Fibroblast of skin of left quadriceps (primary cell): ENCODE measurements around the gene PFKP.
"Not testable (repeated sequence)": the region's sequence is repeated elsewhere in the genome, so short reads cannot be mapped to it uniquely, and the experiment has no call there.

Source experiments
- DNase-seq, 2 experiments: peaks; one replicate each; pipeline ENCODE4 v3.0.0-alpha.2; 2013; ENCODE audit warnings: low read depth in 2 of 2

The PFKP gene

GRCh38 chr10:3098689-3099088 is 31.3 kb downstream of the PFKP start:
- no peak for DNase-seq

DNA sequence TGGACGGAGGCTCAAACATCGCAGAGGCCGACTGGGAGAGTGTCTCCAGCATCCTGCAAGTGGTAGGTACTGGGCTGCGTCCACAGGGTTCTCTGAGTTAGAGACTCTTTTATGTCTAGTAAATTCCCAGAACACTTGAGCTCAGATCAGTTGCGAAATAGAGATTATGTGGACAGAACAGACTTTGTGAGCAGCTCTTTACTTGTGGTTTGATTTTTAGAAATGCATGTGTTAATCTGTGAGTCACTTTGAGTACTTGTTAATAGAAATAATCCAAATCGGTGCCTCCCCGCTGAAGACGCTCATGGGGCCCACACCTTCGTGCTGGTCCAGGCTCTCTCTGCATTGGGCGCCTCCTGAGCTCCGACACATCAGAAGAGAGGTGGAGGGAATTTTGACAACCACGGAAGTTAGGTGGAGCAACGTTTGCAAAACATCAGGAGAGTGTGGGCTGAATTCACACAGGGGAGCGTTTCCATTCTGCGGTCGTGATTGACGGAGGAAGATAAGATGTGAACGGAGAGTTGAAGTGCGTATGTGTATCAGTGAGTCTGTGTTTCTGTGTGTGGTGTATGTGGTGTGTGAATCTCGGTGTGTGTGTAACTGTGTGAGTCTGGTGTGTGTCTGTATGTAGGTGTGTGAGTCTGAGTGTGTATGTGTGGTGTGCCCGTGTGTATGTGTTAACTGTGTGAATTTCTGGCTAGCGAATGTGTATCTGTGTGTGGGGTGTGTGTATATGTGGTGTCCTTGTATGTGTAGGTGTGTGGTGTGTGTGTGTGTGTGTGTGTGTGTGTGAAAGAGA is 32.1 kb downstream of the PFKP start:
- peak; percentile 71 to 72 for DNase-seq

DNA sequence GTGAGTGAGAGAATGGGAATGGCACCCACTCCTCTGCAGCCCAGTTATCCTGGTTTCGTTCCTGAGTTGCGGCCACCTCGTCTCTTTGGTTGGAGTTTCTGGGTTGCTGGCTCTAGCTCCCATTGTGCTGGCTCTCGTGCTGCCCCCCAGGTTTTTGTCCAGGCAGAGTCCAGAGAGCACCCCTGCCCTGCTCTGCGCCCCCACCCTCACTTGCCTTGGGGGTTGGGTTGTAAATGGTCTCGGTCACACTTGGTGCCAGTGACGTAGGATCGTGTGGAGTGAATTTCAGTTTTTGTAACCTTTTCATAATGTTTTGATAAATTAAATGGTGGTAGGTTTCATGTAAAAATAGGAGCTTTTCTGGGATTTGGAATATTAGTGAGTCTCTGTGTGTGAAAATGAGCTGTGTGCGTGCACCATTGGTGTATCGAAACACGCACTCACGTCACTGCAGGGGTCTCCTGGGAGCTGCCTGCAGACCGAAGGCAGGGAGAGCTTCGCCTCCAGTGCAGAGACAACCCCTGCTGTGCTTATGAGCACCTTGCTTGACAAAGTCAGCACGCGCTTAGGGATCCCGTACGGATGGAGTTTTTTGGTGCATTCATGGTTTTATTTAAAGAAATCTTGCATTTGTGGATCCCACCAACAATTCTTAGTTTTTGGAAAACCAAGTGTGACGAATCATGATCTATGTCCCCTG is 32.9 kb downstream of the PFKP start:
- no peak for DNase-seq

- DNase-seq, result no peak
Measured at GRCh38 chr10:3100856-3101640, 33.7 kb downstream of the PFKP start.

DNA sequence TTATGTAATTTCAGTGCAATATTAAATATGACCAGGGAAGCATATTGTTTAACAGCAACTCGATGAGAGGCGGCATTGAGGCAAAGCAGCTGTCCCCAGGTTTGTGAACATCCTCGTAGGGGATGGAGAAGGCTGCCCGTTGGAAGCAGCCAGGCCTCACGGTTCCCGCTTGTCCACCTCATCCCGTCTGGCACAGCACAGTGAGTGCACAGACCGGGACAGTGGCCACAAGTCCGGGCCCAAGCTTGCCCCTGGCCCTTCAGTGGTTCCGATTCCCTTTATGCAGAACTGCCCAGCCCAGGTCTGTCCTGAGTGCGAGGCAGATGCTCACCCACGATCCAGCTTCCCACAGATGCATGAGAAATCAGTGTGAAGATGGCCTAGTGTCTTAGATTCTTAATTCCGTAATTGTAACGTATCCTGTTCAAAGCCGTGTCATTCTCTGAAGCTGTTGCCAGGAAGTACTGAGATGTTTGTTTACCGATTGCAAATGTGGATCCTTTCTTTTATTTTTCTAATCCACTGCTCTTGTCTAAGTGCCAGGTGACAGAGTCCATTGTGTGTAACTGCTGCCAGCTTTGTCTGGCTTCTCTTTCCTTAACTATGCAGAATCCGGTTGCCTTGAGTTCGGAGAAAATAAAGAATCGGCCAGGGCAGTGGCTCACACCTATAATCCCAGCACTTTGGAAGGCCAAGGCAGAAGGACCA is 35.5 kb downstream of the PFKP start:
- no peak for DNase-seq

DNA sequence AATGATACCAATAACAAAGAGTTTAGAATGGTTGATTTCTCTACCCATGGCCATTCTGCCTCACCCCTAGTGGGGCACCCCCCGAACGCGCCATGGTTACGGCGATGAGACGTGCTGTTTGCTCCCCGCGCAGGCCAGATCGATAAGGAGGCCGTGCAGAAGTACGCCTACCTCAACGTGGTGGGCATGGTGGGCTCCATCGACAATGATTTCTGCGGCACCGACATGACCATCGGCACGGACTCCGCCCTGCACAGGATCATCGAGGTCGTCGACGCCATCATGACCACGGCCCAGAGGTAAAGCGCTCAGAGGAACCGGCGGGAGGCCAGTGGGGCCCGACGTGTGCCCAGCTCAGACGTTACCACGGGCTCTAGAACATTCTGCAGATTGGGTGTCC is 36.3 kb downstream of the PFKP start:
- no peak for DNase-seq

- DNase-seq, result no peak
Measured at GRCh38 chr10:3104251-3104918, 37.0 kb downstream of the PFKP start.

DNA sequence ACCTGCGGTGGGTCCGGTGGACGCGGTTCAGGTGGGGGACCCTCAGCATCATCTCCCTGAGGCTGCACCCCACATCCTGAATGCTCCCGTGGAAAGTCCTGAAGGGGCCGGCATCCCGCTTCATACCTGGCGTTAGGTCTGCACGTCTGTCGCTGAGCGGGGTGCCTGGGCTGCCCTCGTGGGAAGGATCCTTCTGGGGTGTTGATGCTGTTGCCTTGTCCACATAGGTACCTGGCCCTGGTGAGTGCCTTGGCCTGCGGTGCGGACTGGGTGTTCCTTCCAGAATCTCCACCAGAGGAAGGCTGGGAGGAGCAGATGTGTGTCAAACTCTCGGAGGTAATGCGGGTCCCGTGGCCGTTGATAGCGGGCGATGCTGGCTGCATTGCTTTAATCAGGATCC is 37.8 kb downstream of the PFKP start:
- DNase-seq, result no peak

GRCh38 chr10:3105905-3106304 is 38.6 kb downstream of the PFKP start:
- DNase-seq, result no peak

DNA sequence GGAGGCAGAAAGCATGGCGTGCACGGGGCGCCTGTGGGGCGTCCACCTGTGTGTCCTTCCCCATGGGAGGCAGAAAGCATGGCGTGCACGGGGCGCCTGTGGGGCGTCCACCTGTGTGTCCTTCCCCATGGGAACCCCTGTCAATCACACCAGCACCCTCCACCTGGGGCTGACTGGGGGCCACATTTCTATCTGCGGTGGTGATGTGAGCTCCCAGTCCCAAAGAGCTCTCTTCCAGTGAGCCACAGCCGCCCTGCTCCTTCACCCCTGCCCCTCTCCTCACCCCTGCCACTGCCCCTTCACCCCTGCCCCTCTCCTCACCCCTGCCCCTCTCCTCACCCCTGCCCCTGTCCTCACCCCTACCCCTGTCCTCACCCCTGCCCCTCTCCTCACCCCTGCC is 39.0 kb downstream of the PFKP start:
- DNase-seq, result not testable (repeated sequence)

DNA sequence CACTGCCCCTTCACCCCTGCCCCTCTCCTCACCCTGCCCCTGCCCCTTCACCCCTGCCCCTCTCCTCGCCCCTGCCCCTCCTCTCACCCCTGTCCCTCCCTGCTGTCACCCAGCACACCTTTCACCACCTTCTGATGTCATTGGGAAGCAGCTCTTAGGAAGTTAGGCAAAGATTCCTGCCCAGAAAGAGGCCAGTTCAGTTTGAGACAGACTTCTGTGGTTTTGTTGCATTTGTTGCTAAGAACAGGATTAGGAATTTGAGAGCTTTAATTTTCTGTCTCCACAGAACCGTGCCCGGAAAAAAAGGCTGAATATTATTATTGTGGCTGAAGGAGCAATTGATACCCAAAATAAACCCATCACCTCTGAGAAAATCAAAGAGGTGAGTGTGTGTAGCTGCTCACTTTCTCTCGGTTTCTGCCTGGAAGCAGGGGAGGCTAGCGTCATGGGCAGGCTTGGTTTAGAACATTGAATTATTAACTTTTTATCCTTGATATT is 39.6 kb downstream of the PFKP start:
- no peak for DNase-seq

GRCh38 chr10:3107426-3107961 is 40.1 kb downstream of the PFKP start:
- DNase-seq, result no peak

- no peak for DNase-seq
Measured at GRCh38 chr10:3108033-3108432, 40.7 kb downstream of the PFKP start.

DNA sequence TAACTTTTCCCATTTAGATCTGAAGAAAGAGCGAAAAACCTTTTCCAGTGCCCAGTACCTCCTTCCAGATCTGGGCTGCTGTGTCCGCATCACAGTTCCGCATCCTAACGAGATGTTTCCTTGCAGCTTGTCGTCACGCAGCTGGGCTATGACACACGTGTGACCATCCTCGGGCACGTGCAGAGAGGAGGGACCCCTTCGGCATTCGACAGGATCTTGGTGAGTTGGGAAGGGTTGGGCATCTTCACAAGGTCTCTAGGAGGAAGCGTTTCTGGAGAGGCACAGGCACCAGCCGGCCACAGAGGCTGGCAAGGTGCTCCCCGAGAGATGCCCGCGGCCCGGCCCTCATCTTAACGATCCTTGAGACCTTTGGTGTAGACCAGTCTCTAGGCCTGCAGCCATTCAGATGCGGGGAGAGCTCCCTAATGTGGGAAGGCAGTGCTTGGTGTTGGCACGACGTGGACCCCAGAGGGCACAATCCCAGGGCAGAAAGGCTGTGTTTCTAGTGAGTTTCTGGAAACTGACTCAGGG is 41.3 kb downstream of the PFKP start:
- no peak for DNase-seq

GRCh38 chr10:3109196-3109595 is 41.8 kb downstream of the PFKP start:
- DNase-seq, result no peak

- DNase-seq, result no peak
Measured at GRCh38 chr10:3109633-3110032, 42.3 kb downstream of the PFKP start.

DNA sequence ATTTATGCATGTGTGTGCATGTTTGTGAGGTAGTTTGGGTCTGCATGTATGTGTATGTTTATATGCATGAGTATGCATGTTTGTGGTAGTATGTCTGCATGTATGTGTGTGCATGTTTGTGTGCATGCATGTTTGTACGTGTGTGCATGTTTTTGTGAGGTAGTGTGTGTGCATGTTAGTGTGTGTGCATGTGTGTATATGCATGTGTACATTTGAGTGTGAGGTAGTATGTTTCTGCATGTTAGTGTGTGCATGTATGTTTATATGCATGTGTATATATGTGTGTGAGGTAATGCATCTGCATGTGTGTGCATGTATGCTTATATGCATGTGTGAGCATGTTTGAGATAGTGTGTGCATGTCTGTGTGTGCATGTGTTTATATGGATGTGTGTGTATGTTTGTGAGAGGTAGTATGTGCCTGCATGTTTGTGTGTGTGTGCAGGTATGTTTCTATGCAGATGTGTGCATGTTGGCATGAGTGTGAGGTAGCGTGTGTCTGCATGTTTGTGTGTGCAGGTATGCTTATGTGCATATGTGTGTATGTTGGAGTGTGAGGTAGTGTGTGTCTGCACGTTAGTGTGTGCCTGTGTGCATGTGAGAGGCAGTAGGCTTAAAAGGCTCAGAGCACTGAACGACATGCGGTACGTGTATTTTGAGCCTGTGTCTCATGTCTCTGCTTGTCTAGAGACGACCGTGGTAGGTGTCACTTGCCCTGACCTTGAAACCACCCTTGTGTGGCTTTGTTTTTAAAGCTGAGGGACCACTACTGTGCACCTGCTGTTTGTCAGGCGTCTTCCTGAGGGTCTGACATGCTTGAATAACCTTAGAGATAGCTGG is 43.7 kb downstream of the PFKP start:
- no peak for DNase-seq

DNA sequence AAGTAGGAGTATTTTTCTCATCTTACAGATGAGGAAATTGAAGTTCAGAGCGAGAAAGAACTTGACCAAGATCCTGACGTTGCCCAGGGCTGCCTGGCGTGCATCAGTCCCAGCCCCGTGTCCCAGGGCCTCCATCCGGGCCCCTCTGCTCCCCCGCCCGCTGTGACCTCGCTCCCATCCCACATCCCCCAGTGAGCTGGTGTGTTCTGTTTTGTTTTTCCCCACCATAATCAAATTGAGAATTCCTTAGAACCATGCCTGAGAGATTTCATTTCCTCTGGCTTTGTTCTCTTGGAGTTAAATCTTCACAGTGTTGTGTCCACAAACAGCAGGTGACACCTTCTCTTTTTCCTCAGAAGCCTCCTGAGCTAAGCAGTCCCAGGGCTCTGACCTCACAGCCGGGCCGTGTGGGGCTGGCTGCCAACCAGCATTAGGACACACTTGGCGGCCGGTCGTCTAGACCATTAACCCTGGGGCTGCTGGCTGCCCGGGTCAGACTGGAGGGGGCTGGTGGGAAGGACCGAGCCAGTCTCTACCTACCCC is 44.3 kb downstream of the PFKP start:
- DNase-seq, result no peak

DNA sequence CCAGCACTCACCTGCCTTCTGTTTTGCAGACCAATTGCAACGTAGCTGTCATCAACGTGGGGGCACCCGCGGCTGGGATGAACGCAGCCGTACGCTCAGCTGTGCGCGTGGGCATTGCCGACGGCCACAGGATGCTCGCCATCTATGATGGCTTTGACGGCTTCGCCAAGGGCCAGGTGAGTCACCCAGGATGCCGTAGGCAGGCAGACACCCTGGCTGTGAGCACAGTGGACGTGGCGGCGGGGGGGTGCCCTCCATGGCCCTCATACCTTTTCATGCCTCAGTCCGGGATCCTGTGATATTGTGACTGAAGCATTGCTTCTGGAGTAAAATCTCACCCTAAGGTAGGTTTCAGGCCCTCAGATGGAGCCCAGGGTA is 46.0 kb downstream of the PFKP start:
- DNase-seq, result no peak

- DNase-seq, result no peak
Measured at GRCh38 chr10:3115685-3116084, 48.3 kb downstream of the PFKP start.
